Measurements from ENCODE around the gene MAP3K15.

The MAP3K15 gene, protein sequence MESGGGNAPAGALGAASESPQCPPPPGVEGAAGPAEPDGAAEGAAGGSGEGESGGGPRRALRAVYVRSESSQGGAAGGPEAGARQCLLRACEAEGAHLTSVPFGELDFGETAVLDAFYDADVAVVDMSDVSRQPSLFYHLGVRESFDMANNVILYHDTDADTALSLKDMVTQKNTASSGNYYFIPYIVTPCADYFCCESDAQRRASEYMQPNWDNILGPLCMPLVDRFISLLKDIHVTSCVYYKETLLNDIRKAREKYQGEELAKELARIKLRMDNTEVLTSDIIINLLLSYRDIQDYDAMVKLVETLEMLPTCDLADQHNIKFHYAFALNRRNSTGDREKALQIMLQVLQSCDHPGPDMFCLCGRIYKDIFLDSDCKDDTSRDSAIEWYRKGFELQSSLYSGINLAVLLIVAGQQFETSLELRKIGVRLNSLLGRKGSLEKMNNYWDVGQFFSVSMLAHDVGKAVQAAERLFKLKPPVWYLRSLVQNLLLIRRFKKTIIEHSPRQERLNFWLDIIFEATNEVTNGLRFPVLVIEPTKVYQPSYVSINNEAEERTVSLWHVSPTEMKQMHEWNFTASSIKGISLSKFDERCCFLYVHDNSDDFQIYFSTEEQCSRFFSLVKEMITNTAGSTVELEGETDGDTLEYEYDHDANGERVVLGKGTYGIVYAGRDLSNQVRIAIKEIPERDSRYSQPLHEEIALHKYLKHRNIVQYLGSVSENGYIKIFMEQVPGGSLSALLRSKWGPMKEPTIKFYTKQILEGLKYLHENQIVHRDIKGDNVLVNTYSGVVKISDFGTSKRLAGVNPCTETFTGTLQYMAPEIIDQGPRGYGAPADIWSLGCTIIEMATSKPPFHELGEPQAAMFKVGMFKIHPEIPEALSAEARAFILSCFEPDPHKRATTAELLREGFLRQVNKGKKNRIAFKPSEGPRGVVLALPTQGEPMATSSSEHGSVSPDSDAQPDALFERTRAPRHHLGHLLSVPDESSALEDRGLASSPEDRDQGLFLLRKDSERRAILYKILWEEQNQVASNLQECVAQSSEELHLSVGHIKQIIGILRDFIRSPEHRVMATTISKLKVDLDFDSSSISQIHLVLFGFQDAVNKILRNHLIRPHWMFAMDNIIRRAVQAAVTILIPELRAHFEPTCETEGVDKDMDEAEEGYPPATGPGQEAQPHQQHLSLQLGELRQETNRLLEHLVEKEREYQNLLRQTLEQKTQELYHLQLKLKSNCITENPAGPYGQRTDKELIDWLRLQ (N-terminal part only)

DNA sequence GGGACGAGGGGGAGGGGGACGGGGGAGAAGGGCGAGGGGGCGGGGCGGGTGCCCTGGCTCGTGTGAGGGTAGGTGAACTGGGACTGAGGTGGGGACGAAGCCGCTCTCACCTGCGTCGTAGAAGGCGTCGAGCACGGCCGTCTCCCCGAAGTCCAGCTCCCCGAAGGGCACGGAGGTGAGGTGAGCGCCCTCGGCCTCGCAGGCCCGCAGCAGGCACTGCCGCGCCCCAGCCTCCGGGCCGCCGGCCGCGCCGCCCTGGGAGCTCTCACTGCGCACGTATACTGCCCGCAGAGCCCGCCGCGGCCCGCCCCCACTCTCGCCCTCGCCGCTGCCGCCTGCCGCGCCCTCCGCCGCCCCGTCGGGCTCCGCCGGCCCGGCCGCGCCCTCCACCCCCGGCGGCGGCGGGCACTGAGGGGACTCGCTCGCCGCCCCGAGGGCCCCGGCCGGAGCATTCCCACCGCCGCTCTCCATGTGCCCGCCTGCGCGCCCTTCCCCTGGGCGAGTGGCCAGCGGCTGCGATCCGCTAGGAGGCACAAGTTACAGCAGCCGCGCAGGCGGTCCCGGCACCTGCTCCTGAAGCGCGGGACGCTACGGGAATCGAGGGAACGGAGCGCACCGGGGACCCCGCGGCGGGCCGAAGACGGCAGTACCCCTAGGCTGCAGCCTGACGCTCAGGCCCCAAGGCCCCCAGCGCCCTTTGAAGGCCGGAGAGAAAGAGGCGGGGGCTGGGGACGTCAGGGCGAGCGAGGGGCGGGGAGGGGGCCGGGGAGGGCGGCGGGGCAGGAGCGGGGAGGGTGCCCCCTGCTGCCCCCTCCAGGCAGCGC, at the start of gene MAP3K15:
Gene MAP3K15 (minus strand): TSS at position 718 of the 824 bp plus-strand sequence. CDS start 247 bp downstream, at position 471.
- no peak for DNase-seq

DNA sequence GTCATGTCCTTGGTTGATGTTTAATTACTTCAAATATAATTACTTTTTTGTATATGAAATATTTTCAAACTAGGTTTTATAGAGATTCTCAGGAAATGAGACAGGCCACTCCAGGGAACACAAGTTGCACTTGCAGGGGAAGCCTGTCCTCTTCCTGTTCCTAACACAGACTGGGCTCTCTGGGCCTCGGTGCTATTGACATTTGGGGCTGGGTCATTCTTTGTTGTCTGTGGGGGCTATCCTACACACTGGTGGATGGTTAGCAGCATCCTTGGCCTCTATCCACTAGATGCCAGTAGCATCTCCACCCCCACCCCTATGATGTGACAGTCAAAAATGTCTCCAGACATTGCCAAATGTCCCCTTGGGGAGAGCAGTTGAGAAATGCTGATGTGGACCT, 49.3 kb upstream of the MAP3K15 start:
- DNase-seq = no peak

DNA sequence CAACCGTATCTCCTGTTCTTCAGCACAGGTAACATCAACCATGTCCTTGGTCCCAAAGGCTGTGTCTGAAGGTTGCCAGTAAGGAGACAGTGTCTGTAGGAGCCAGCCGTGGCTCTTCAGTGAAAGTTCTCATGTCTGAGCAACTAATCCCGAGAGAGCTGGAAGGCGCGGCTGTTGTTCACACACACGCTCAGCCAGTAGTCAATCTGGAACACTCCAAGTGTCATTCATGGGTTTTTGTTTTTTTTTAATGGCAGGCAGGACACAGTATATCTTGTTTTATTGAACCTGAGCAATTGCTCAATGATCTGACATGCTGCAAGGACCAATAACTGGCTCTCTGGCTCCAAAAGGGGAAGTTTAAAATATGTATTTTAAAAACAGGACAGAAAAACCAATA, 48.4 kb upstream of the MAP3K15 start:
- no peak for DNase-seq

DNA sequence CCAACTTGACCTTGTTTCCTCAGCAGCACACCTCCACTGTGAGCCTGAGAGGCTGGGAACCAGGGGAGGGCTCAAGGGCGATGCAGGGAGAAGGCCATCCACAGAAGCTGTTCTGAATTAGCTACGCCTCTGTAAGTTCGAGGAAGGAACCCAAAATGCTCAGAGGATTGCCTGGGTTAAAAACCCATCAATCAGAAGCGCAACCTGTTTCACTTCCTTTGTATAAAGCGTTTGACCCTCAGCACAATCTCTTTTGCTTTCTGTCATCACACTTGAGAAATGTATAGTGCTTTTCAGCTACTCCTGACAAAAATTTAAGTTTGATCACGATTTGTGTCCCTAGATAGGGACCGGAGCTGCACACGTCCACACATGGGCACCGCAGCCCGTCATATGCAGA, 48.0 kb upstream of the MAP3K15 start:
- no peak for DNase-seq

DNA sequence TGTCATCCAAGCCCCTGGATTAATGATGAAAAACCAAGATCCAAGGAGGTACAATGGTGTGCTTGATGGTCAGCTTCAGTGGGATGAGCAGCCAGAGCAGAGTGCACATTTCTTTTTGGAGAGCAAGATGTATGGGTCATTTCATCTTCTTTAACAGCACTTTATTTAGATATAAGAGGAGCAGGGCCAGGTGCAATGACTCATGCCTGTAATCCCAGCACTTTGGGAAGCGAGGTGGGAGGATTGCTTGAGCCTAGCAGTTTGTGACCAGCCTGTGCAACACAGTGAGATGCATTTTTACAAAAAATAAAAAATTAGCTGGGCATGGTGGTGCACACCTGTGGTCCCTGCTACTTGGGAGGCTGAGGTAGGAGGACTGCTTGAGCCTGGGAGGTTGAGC, 45.3 kb upstream of the MAP3K15 start:
- no peak for DNase-seq

DNA sequence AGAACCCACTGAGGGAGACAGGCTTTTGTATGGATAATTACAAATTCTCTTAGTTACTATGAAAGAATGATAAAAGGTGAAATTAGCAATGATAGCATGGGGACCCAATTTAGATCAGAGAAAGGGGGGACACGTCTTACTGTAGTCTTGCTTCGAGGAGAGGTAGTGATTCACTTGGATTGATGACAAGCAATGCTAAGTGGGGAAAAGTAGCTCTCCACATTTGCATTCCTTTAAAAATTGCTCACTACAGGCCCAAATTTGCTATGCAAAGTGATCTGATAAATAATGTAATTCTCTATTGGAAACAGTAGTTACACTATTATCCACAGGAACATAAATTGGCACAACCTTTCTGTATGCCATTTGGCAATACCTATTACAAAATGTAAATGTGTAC, 42.5 kb upstream of the MAP3K15 start:
- no peak for DNase-seq

DNA sequence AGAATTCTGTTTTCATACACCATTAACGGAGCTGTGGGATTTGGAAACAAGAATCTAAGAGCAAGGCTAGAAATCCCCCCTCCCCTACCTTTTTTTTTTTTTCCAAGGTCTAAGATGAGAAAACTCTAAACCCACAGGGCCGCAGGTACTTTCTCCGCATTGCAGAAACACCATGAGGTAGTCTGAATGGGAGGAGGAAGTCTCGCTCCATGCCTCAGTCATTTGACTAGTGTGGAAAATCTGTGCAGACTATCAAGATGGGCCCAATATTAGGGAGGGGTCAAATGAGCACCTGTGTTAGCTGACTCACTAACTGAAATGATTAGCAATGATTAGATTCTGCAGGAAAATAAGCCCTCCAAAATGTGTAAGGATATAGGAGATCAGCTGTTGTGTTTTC, 40.9 kb upstream of the MAP3K15 start:
- DNase-seq = no peak

DNA sequence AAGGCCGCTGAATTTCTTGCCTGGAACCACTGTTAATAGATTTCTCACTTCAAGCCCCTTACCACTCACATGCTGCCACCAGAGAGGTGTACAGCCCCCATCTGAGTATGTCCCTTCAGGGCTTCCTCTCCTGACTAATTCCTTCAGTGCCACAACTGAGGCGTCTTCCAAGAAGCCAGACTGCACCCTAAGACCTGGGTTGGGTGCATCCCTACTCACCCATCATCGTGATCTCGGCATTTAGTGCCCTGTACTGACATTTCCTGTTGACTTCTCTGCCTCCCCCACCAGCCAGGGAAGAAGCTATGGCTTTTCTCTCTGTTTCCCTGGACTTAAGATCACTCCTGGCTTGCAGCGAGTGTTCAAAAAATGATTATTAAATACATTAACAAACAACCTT, 40.4 kb upstream of the MAP3K15 start:
- DNase-seq = no peak

DNA sequence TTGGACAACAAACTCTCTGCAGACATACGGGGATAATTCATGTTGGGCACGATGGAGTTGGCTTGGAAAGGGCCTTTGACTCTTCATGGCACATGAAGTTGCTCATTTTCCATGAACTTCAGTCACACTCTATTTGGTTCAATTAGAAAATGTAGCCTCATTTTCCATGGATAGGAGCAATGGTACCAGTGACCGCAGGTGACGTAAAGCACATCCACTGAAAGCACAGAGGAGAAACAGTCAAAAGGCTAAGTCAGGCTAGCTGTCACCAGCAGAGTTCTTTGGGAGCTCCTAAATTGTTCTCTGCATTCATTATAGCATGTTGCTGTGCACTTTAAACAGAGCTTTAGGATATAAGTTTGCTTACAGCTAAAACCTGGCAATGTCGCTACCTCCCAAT, 39.9 kb upstream of the MAP3K15 start:
- DNase-seq = no peak

DNA sequence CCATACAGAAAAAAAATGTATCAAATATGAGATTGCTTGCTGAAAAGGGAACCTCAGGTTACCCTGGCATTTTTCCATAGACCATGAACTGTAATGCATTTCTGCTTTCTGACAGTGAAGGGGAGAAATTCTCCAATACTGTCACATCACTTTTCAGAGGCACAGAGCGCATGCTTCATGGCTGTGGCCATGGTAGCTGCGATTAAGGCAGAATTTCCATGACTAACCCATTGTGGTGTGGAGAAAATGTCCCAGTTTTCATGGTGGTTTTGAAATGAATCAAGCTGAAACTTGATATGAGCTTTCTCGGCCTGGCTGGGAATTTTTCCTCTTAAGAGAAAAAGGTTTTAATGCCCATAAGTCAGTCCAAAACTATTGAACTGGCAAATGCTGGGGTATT, 39.5 kb upstream of the MAP3K15 start:
- no peak for DNase-seq

DNA sequence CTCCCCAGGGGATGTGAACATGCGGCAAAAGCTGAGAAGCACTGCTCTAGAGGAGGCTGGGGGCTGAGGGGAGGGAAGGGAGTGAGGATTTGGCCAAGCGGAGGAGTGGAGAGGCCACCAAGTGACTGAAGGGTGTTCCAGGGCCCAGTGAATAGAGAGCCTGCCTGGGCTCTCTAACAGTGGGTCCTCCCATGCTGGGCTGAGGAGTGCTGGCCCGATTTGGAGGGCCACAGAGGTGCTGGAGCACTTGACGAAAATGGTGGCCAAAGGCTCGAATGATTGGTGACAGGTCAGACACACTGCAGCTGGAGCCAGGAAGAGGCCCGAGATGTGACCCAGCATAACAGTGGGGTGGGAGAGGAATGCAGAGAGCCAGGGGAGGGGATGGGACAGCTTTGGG, 37.5 kb upstream of the MAP3K15 start:
- no peak for DNase-seq

DNA sequence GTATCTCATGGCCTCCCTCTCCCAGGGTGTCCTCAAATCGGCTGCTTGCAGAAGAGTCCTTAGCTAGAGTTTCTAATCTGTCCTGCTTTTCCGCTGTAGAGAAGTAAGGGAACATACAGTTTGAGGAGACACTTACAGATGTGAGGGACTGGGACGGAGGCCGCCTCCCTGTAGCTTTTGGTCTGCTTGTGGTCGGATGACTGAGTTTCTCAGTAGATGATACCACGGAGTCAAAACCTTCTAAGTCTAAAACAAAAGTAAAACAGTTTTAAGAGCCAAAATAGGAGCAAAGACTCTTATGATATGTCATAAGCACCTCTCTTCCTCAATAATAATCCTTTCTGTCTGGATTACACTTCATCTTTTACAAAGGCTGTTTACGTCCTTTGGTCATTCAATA, 34.5 kb upstream of the MAP3K15 start:
- DNase-seq = no peak

DNA sequence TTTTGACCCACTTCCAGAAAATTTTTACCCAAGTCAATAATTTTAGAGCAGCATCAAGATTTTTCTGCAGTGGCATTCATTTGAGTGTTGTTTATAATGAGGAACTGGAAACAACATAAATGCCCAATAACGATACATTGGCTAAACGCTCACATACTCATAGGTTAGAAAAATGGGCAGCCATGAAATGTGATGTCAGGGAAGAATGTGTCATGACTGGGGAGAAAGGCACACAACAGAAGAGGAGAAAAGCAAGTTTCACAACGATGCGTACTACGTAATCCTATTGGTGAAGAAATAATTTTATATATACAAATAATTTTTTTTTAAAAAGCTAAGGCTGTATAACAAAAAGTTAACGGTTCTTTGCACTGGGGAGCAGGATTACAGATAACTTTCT, 33.6 kb upstream of the MAP3K15 start:
- DNase-seq = no peak

DNA sequence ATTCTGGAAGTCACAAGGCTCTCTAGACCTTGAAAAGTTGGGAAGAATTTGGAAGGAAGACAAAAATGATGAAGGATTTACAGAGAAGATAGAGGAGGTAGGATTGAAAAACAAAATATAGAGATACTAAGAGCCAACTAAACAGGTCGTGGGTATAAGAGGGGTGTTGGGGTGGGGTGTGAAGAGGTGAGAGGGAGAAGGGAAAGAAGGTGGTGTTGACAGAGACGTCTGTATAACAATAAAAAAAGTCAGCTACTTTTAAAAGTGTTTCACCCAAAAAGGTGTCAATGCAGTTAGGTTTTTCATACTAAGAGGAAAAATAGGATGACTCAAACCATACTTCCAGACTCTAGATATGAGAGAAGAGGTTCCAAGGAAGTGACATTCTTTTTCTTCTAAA, 33.0 kb upstream of the MAP3K15 start:
- DNase-seq = no peak

DNA sequence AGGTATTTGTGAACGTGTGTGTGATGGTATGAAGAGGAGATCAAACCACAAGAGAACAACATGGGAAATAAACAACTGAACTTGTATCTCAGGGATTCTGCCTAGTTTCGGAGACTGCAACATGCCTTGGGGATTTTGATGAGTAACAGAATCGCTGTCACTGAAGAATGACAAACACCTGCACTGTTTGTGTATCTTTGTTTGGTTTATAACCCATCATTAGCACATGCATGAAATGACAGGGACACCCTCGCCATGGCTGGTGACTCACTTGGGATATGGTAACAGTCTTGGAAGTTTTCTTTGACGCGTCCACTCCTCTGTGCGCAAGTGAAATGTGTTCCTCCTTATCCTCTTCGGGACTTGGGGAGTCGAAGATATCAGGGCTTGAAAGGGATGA, 30.3 kb upstream of the MAP3K15 start:
- no peak for DNase-seq

DNA sequence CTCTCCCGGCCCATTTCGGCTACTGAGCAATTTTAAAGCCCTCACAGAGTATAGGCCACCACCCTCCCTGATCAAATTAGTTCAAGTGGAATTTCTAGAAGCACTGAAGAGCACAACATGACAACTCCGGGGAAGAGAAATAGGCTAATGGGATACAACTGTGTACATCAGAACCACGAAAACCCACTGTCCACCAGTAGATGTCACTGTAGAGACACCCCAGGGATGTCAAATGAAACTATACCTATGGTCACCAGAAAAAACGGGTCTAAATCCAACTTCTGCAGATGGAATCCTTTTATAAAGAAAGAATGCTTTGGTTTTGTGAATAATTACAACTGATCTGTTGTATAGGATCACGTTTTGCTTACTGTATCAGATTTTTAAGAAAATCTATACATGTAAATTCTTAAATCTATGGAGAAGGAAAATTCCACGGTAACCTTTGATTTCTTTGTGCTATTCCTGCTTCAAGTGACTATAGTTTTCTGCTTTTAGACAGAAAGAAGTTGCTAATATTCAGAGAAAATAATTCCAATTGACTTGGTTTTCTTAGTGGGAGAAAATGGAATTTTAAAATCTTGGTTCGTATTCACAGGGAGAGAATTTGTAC, 29.5 kb upstream of the MAP3K15 start:
- peak; percentile 1 for DNase-seq

DNA sequence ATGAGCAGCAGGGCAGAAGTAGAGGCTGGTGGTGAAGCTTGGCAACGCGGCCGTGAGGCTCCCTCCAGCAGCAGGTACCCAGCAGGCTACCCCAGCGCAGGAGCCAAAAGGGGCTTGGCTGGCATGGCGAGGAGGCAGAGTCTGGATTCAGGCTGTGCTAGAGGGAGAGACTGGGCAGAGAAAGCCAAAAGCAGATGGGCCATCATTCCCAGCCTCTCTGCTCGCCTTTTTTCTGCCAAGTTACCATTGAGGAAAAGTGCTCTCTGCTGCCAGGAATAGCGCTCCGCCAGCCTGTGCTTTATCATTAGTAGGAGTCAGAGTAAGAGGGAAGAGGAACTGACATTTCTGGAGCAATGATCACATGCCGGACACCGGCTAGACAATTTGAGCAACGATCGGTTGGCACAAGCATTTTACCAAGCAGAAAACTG, 28.7 kb upstream of the MAP3K15 start:
- no peak for DNase-seq

DNA sequence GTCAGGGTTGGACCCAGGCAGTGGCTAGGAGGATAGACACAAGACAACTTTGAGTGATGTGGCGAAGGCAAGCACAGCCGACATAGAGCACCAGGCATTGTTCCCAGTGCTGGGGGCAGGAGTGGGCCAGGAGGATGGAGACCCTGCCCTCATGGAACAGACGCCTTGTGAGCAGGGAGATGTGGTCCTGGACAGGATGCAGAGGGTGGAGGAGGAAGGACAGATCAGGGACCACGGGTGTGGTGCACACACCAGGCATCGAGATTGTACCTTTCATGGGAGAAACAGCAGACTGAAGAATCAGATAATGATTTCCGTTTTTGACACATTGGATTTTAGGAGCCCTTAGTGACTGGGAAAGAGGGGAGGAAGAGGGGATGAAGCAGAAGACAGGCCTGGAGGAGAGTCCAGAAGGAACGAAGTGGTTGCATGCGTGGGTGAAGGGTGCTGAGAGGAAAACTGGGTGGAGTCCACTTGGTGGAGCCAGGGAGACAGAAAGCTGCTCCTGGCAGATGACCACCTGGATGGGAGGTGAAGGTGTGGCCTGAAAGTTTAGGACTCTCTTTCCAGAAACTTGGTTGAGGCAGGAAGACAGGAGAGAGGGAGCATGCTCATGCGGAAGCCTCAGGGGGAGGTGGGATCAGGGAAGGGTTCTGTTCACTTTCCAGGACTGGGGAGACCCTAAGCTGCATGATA, 27.9 kb upstream of the MAP3K15 start:
- no peak for DNase-seq

DNA sequence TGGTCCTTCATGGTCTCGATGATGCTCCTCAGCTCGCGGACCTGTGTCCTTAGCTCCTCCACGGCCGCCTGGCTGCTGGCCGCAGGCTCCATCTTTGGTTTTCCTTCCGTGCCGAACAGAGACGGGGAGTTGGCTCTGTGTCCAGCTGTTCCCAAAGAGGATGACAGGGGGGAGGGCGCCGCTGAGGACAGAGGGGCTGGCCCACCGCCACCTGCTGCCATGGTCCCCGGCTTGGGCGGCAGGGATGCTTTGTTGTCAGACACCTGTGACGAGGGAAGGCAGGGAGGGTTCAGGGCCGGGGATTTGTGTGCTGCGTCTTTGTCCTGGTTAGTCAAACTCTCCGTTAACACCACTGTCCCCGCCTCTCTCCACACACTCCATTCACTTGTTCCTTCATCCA, 26.6 kb upstream of the MAP3K15 start:
- no peak for DNase-seq

DNA sequence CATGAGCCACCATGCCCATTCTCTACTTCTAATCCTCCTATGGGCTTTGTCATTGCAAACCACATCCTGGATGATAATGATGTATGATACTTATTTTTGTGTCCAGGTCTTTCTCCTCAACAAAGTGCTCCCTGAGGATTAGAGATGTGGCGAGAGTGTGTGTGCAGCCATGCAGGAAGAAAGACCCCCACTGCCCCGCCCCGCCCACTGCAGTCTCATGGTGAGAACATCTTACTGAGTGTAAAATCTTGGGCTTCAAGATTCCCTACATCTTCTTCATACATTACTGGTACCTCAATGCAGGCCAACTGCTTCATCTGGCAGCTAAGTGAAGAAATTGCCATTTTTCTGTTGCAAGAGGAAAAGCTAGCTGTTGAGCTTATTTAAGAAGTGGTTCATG, 25.9 kb upstream of the MAP3K15 start:
- DNase-seq = no peak

DNA sequence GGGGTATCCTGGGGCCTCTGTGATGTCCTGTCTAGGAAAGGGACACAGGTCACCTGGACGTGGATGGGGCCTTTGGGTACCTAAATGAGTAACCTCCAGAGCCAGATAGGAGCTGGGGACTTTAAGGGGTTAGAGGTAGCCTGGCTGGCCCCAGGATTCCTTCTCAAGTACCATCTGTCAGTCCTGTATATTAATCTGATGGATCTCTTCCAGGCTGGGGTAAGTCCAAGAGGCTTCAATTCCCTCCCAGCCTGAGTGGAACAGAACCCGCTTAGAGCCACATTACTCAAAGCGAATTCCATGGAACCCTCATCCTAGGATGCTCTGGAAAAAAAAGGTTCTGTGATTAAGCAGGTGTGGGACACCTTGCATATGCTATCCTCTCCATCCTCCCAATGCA, 24.8 kb upstream of the MAP3K15 start:
- no peak for DNase-seq
